Endothelial cell of umbilical vein (primary cell): ENCODE results near the gene ATP4A. TPM values are rescaled to one million over a fixed set of nuclear protein-coding genes. Genes with fewer than 3 reads are reported as not detected.

Experiments used
- BruUV-seq: library from RNA; stranded (reverse); fragments of 400-500 nt; replicated peaks from 2 replicates; lab custom pipeline; 2021; lab: Mats Ljungman, UMichigan
- CTCF ChIA-PET: fragments of 300-600, 350-600 bp; sonication (Branson Sonifier 250); formaldehyde crosslinking; loops from one replicate; lab custom pipeline; 2021; ENCODE audit warnings: antibody characterized with exemption, inconsistent platforms; lab: Charles Lee
- POLR2A ChIA-PET: fragments of 300-600, 350-600 bp; sonication (Branson Sonifier 250); formaldehyde crosslinking; loops from one replicate; lab custom pipeline; 2021; ENCODE audit warnings: antibody characterized with exemption, inconsistent platforms; lab: Charles Lee
- DNase-seq: peaks from one replicate; pipeline ENCODE4 v3.0.0-alpha.2; 2011; ENCODE audit warnings: low read depth, low spot score
- FAIRE-seq: peaks from 2 replicates; lab custom pipeline; 2011; peaks lifted over from hg19 to GRCh38; lab: Jason Lieb, UNC
- H2AFZ ChIP-seq: 2 replicates; pipeline ENCODE4 v1.6.0; 2012; ENCODE audit warnings: low read depth, low read length, control low read depth, inconsistent platforms
- H3K27ac ChIP-seq: 2 replicates; pipeline ENCODE4 v1.5.1; 2011; ENCODE audit warnings: low read depth, mild to moderate bottlenecking, control low read depth, low read length, moderate library complexity; ENCODE audit not compliant: insufficient read depth
- H3K27me3 ChIP-seq, 2 experiments: 2 replicates each; pipeline versions ENCODE4 v1.6.0 to v1.6.1; 2011; ENCODE audit warnings: low read length in 2 of 2, mixed read lengths in 1 of 2; ENCODE audit not compliant: control insufficient read depth in 2 of 2, insufficient read depth in 2 of 2
- H3K36me3 ChIP-seq, 2 experiments: 2 replicates in 1 of 2; 3 replicates in 1 of 2; pipeline ENCODE4 v1.5.1; 2011; ENCODE audit warnings: low read length in 2 of 2, mild to moderate bottlenecking in 1 of 2, moderate library complexity in 1 of 2; ENCODE audit not compliant: control insufficient read depth in 2 of 2, insufficient read depth in 2 of 2; ENCODE audit errors: extremely low read depth in 1 of 2
- H3K4me1 ChIP-seq: 3 replicates; pipeline ENCODE4 v1.5.1; 2011; ENCODE audit warnings: mild to moderate bottlenecking, low read length; ENCODE audit not compliant: control insufficient read depth, insufficient read depth; ENCODE audit errors: extremely low read depth
- H3K4me2 ChIP-seq: 2 replicates; pipeline ENCODE4 v1.6.1; 2011; ENCODE audit warnings: low read length, control low read depth, mixed read lengths; ENCODE audit not compliant: insufficient read depth
- H3K4me3 ChIP-seq, 3 experiments: fragments of 200-600 bp in 1 of 3; sonication (generic), shearing (Covaris generic) in 1 of 3; replicated peaks in 1 of 3; 2 replicates each; pipeline ENCODE4 v1.5.1; 2011 to 2016; ENCODE audit warnings: control low read depth in 3 of 3, low read length in 3 of 3, mild to moderate bottlenecking in 2 of 3, inconsistent platforms in 1 of 3, low read depth in 1 of 3, moderate library complexity in 1 of 3; ENCODE audit not compliant: insufficient read depth in 1 of 3
- H3K79me2 ChIP-seq: 2 replicates; pipeline ENCODE4 v1.6.0; 2012; ENCODE audit warnings: low read length, inconsistent platforms; ENCODE audit not compliant: control insufficient read depth, insufficient read depth
- H3K9ac ChIP-seq: replicated peaks from 2 replicates; pipeline ENCODE3; 2011; ENCODE audit warnings: low read length, control low read depth; ENCODE audit not compliant: insufficient read depth; ENCODE audit errors: extremely low read depth
- H3K9me1 ChIP-seq: replicated peaks from 3 replicates; pipeline ENCODE4 v1.6.0; 2011; ENCODE audit warnings: mild to moderate bottlenecking, low read length; ENCODE audit not compliant: control insufficient read depth, insufficient read depth; ENCODE audit errors: extremely low read depth
- H3K9me3 ChIP-seq: replicated peaks from 2 replicates; pipeline ENCODE4 v1.5.1; 2012; ENCODE audit warnings: low read length, inconsistent platforms; ENCODE audit not compliant: control insufficient read depth, insufficient read depth
- H4K20me1 ChIP-seq: replicated peaks from 2 replicates; pipeline ENCODE3; 2011; ENCODE audit warnings: mild to moderate bottlenecking, low read length; ENCODE audit not compliant: control insufficient read depth, insufficient read depth; ENCODE audit errors: extremely low read depth
- CTCF ChIP-seq, 2 donors: IDR thresholded peaks; 1 replicate in 1 of 2; 2 replicates in 1 of 2; pipeline ENCODE4 v1.5.1; 2011; ENCODE audit warnings: low read length in 2 of 2, mild to moderate bottlenecking in 2 of 2, moderate library complexity in 2 of 2, control low read depth in 1 of 2, inconsistent platforms in 1 of 2, low read depth in 1 of 2; ENCODE audit not compliant: insufficient read depth in 1 of 2; ENCODE audit errors: extremely low read depth in 1 of 2
- EZH2 ChIP-seq: IDR thresholded peaks from 2 replicates; pipeline ENCODE4 v1.6.1; 2012; ENCODE audit warnings: borderline replicate concordance, low read depth, mild to moderate bottlenecking, moderate library complexity, low read length, inconsistent platforms; ENCODE audit not compliant: severe bottlenecking
- FOS ChIP-seq: IDR thresholded peaks from 2 replicates; pipeline ENCODE4 v1.6.1; 2011; ENCODE audit warnings: mild to moderate bottlenecking, low read length, moderate library complexity, borderline replicate concordance; ENCODE audit not compliant: insufficient read depth
- GATA2 ChIP-seq: IDR thresholded peaks from 2 replicates; pipeline ENCODE4 v1.7.0; 2011; ENCODE audit warnings: low read depth, mild to moderate bottlenecking, moderate library complexity, mixed read lengths, low read length; ENCODE audit not compliant: insufficient read length, insufficient read depth
- JUN ChIP-seq: IDR thresholded peaks from 2 replicates; pipeline ENCODE4 v1.6.1; 2011; ENCODE audit warnings: borderline replicate concordance, low read depth; ENCODE audit not compliant: insufficient read length, insufficient read depth
- MYC ChIP-seq: IDR thresholded peaks from one replicate; pipeline ENCODE4 v1.6.1; 2011; ENCODE audit warnings: mild to moderate bottlenecking, low read depth, low read length
- POLR2A ChIP-seq: IDR thresholded peaks from 2 replicates; pipeline ENCODE4 v1.6.1; 2012; ENCODE audit warnings: low read depth, mild to moderate bottlenecking, control low read depth, low read length
- POLR2AphosphoS5 ChIP-seq: IDR thresholded peaks from 2 replicates; pipeline ENCODE4 v1.6.1; 2012; ENCODE audit warnings: low read depth, mild to moderate bottlenecking, control low read depth, low read length, moderate library complexity; ENCODE audit not compliant: insufficient read depth
- dilution Hi-C: fragments of 300-500 bp; cut with MboI; formaldehyde crosslinking; loops from one replicate; pipeline ENCODE4 v1.15.0; 2019; ENCODE audit warnings: low sequenced_read_pairs; ENCODE audit not compliant: extremely low pct_ligation_motif_present
- intact Hi-C: fragments of 100-400 bp; cut with micrococcal nuclease; formaldehyde crosslinking; loops from one replicate; pipeline ENCODE4 v1.10.0; 2022
- polyA plus RNA-seq, 4 experiments: library from polyadenylated mRNA; depleted of rRNA in 3 of 4; stranded (reverse) in 3 of 4; unstranded in 1 of 4; fragments of >200 nt; gene quantifications; 2 replicates each; pipeline versions ENCODE4 v1.2.1 to v1.2.3, GENCODE V29; 2011 to 2012; ENCODE audit warnings: missing spikeins in 1 of 4
- total RNA-seq: library from RNA; stranded (reverse); gene quantifications from 2 replicates; pipeline ENCODE4 v1.2.3, GENCODE V29; 2021
- TF ChIP-seq, protein P1 (sequence below): IDR thresholded peaks from 2 replicates; pipeline ENCODE4 v1.6.1; 2011; ENCODE audit not compliant: insufficient read depth, insufficient read length

The ATP4A gene
- total and polyA plus RNA-seq, 2 donors (not counting 3 experiments of a cell fraction or from before 2014, with no cell fraction given) = not detected

- FAIRE-seq = no peak
- DNase-seq = no peak
- H4K20me1 ChIP-seq = no peaks in the 10 kb centered on the region
- dilution Hi-C loops (no loop called here), intact Hi-C loops (no loop called here)
- CTCF ChIA-PET = no interaction called here
- TF ChIP-seq JUN (no peak), EZH2 (no peak), POLR2AphosphoS5 (no peak), GATA2 (no peak), MYC (no peak), CTCF (IDR thresholded peaks at IDR 0.05; ENCODE audit: extremely low read depth in 1 of 2, insufficient read depth in 1 of 2, low read depth in 1 of 2, low read length in 2 of 2) (no peak), POLR2A (no peak), FOS (no peak)
- TF ChIP-seq, protein P1, sequence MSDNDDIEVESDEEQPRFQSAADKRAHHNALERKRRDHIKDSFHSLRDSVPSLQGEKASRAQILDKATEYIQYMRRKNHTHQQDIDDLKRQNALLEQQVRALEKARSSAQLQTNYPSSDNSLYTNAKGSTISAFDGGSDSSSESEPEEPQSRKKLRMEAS = no peak
- no peaks in the 10 kb centered on the region for H3K36me3 ChIP-seq
- H3K4me1 ChIP-seq = no peaks in the 10 kb centered on the region
- no peak overlapping the region for H2AFZ ChIP-seq
- BruUV-seq = no TSS peak
- no peaks in the 10 kb centered on the region for H3K9me3 ChIP-seq
- H3K4me3 ChIP-seq = no peak overlapping the region
- no peak overlapping the region for H3K27ac ChIP-seq
- H3K79me2 ChIP-seq = no peaks in the 10 kb centered on the region
- no peak overlapping the region for H3K4me2 ChIP-seq
- POLR2A ChIA-PET = no interaction called here
- H3K27me3 ChIP-seq = peaks cover 0 to 4% of the 10 kb centered on the region in 2 experiments
- no peak overlapping the region for H3K9ac ChIP-seq
- no peaks in the 10 kb centered on the region for H3K9me1 ChIP-seq
Measured at GRCh38 chr19:35560677-35561076, 2.8 kb downstream of the ATP4A start.
